PC-9 (cell line): ENCODE results near the gene AGRP. TPM values are rescaled to one million over a fixed set of nuclear protein-coding genes. Genes with fewer than 3 reads are reported as not detected.
"Not testable (repeated sequence)": the region's sequence is repeated elsewhere in the genome, so short reads cannot be mapped to it uniquely, and the experiment has no call there.

Experiments used
- BruUV-seq: library from RNA; stranded (reverse); fragments of 400-500 nt; replicated peaks from 2 replicates; lab custom pipeline; 2021; lab: Mats Ljungman, UMichigan
- CTCF ChIA-PET: fragments of 300-600 bp; sonication (Branson Sonifier 250); formaldehyde crosslinking; loops from one replicate; lab custom pipeline; 2022; ENCODE audit warnings: antibody characterized with exemption; lab: Charles Lee
- POLR2A ChIA-PET: fragments of 300-600 bp; sonication (Branson Sonifier 250); formaldehyde crosslinking; loops from one replicate; lab custom pipeline; 2022; ENCODE audit warnings: antibody characterized with exemption; ENCODE audit not compliant: unreplicated experiment; lab: Charles Lee
- DNase-seq, 2 experiments: peaks; one replicate each; pipeline versions ENCODE4 v3.0.0 to v3.0.0-alpha.2; 2015 to 2022; ENCODE audit warnings: mixed read lengths in 1 of 2
- H2AFZ ChIP-seq: fragments of 200-600 bp; sonication (generic); 2 replicates; pipeline ENCODE4 v1.8.1; 2017; ENCODE audit warnings: antibody characterized with exemption
- H3F3A ChIP-seq: fragments of 200-600 bp; sonication (generic); 2 replicates; pipeline ENCODE4 v1.8.1; 2017; ENCODE audit warnings: antibody characterized with exemption, mild to moderate bottlenecking, low read depth; ENCODE audit not compliant: insufficient read depth
- H3K27ac ChIP-seq: fragments of 200-600 bp; sonication (generic); 2 replicates; pipeline ENCODE4 v1.6.1; 2016; ENCODE audit warnings: mixed run types
- H3K27me3 ChIP-seq: fragments of 200-600 bp; sonication (generic); 2 replicates; pipeline ENCODE4 v1.6.1; 2016; ENCODE audit warnings: low read depth, mixed run types; ENCODE audit not compliant: insufficient read depth
- H3K36me3 ChIP-seq: fragments of 200-600 bp; sonication (generic); 2 replicates; pipeline ENCODE4 v1.6.1; 2016; ENCODE audit warnings: low read depth, mixed run types
- H3K4me1 ChIP-seq: fragments of 200-600 bp; sonication (generic); replicated peaks from 2 replicates; pipeline ENCODE4 v1.6.1; 2016; ENCODE audit warnings: mixed run types; ENCODE audit not compliant: insufficient read depth
- H3K4me2 ChIP-seq: fragments of 200-600 bp; sonication (generic); 2 replicates; pipeline ENCODE4 v1.6.1; 2017; ENCODE audit warnings: mixed run types
- H3K4me3 ChIP-seq: fragments of 200-600 bp; sonication (generic); 2 replicates; pipeline ENCODE4 v1.6.1; 2016; ENCODE audit warnings: mixed run types
- H3K79me2 ChIP-seq: fragments of 200-600 bp; sonication (generic); 2 replicates; pipeline ENCODE4 v1.6.1; 2017; ENCODE audit warnings: low read depth, mixed run types
- H3K9me2 ChIP-seq: fragments of 200-600 bp; sonication (generic); 2 replicates; pipeline ENCODE4 v1.8.1; 2017; ENCODE audit warnings: mild to moderate bottlenecking; ENCODE audit not compliant: insufficient read depth
- H3K9me3 ChIP-seq: fragments of 200-600 bp; sonication (generic); 2 replicates; pipeline ENCODE4 v1.8.1; 2016; ENCODE audit warnings: low read depth; ENCODE audit not compliant: insufficient read depth
- H4K20me1 ChIP-seq: fragments of 200-600 bp; sonication (generic); 2 replicates; pipeline ENCODE4 v1.8.1; 2017; ENCODE audit not compliant: insufficient read depth
- EZH2 ChIP-seq: fragments of 200-600 bp; sonication (generic); IDR thresholded peaks from 2 replicates; pipeline ENCODE4 v1.8.0; 2017; ENCODE audit warnings: antibody characterized with exemption, low read depth
- intact Hi-C: fragments of 100-400 bp; cut with micrococcal nuclease; formaldehyde crosslinking; loops from one replicate; pipeline ENCODE4 v1.10.0; 2022; ENCODE audit not compliant: unreplicated experiment
- total RNA-seq: library from RNA; stranded (reverse); gene quantifications from 2 replicates; pipeline ENCODE4 v1.2.3, GENCODE V29; 2021
- TF ChIP-seq, protein P1 (sequence below): fragments of 200-600 bp; sonication (generic); conservative IDR thresholded peaks from 2 replicates; pipeline ENCODE4 v1.6.1; 2017; ENCODE audit warnings: mixed run types, antibody characterized with exemption, mild to moderate bottlenecking, moderate library complexity

Gene AGRP
- total RNA-seq, 1 experiment from 2014 or later, result not detected

DNA sequence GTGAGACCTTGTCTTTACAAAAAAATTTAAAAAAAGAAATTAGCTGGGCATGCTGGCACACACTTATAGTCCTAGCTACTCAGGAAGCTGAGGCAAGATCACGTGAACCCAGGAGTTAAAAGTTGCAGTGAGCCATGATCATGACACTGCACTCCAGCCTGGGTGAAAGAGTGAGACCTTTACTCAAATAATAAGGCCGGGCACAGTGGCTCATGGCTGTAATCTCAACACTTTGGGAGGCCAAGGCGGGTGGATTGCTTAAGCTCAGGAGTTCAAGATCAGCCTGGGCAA is 33.8 kb upstream of the AGRP start:
- TF ChIP-seq, protein P1, sequence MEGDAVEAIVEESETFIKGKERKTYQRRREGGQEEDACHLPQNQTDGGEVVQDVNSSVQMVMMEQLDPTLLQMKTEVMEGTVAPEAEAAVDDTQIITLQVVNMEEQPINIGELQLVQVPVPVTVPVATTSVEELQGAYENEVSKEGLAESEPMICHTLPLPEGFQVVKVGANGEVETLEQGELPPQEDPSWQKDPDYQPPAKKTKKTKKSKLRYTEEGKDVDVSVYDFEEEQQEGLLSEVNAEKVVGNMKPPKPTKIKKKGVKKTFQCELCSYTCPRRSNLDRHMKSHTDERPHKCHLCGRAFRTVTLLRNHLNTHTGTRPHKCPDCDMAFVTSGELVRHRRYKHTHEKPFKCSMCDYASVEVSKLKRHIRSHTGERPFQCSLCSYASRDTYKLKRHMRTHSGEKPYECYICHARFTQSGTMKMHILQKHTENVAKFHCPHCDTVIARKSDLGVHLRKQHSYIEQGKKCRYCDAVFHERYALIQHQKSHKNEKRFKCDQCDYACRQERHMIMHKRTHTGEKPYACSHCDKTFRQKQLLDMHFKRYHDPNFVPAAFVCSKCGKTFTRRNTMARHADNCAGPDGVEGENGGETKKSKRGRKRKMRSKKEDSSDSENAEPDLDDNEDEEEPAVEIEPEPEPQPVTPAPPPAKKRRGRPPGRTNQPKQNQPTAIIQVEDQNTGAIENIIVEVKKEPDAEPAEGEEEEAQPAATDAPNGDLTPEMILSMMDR, result no peak
- no peak for TF ChIP-seq EZH2
- Histone ChIP-seq H3K9me3 (no peaks in the 10 kb centered on the region), H4K20me1 (no peaks in the 10 kb centered on the region), H3K79me2 (no peaks in the 10 kb centered on the region), H2AFZ (no peak overlapping the region), H3K36me3 (no peaks in the 10 kb centered on the region), H3K4me3 (no peak overlapping the region), H3K4me1 (peaks cover 10% of the 10 kb centered on the region; the same call in 1 of the 2 replicates), H3K27me3 (no peaks in the 10 kb centered on the region), H3K27ac (no peak overlapping the region), H3K4me2 (no peak overlapping the region), H3F3A (peaks cover 9% of the 10 kb centered on the region; the same call in 1 of the 2 replicates), H3K9me2 (no peaks in the 10 kb centered on the region)
- intact Hi-C loops, result no loop called here
- no TSS peak for BruUV-seq
- ChIA-PET POLR2A (interaction anchor here (0.6 kb wide), 1 partner anchor 404 kb away, joined by 14 read pairs; no protein-coding TSS in a partner anchor), CTCF (interaction anchor here (0.5 to 0.6 kb wide), 2 partner anchors 38 to 74 kb away, joined by 3 to 4 read pairs; no protein-coding TSS in a partner anchor)
- DNase-seq, result no peak

DNA sequence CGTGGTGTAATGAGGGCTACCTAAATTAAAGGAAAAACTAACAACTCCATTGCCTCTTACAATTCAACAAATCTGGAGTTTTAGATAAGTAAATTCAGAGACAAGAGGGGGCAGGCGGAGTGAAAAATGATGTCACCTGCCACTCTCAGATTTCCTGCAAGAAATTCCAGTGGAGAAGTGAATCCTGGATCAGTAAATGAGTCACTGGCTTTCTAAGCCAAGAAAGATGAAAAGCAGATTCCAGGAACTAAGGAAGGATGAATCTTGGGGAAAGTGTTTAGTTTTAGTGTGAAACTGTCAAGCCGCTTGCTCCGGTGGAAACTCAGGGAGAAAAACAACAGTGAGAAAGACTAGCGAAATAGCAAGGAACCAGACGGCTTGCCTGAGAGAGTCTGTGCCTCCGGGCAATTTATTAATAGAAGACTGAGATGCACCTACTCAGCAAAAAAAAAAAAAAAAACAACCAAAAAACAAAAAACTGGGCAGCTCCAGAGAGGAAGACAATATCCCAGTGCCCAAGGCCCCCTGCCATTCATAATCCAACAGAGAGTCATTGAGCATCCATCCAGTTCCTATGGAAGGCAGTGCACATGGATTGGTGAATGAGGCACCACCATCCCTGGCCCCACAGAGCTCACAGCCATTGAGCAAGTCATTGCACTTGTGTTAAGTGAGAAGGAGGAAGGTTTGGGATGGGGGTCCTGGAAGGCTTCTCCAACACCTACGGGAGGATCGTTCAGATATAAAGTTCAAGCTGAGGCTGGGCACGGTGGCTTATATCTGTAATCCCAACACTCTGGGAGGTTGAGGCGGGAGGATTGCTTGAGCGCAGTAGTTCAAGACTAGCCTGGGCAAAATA is 33.2 kb upstream of the AGRP start:
- peaks cover 7% of the 10 kb centered on the region; the same call in 1 of the 2 replicates for H3K4me1 ChIP-seq
- TF ChIP-seq, protein P1, result no peak
- TF ChIP-seq EZH2, result no peak
- H4K20me1 ChIP-seq, result no peaks in the 10 kb centered on the region
- no peak overlapping the region for H2AFZ ChIP-seq
- DNase-seq, result no peak
- H3K36me3 ChIP-seq, result no peaks in the 10 kb centered on the region
- peaks cover 4% of the 10 kb centered on the region; the same call in 1 of the 2 replicates for H3F3A ChIP-seq
- H3K9me2 ChIP-seq, result no peaks in the 10 kb centered on the region
- no peaks in the 10 kb centered on the region for H3K79me2 ChIP-seq
- CTCF ChIA-PET, result interaction anchor here (0.5 to 0.6 kb wide), 2 partner anchors 39 to 75 kb away, joined by 3 to 4 read pairs; no protein-coding TSS in a partner anchor
- H3K4me3 ChIP-seq, result no peak overlapping the region
- no peaks in the 10 kb centered on the region for H3K9me3 ChIP-seq
- H3K27me3 ChIP-seq, result no peaks in the 10 kb centered on the region
- intact Hi-C loops, result no loop called here
- no peak overlapping the region for H3K27ac ChIP-seq
- H3K4me2 ChIP-seq, result no peak overlapping the region
- POLR2A ChIA-PET, result interaction anchor here (0.6 to 0.7 kb wide), 2 partner anchors 346 to 405 kb away, joined by 8 to 14 read pairs; no protein-coding TSS in a partner anchor
- no TSS peak for BruUV-seq

DNA sequence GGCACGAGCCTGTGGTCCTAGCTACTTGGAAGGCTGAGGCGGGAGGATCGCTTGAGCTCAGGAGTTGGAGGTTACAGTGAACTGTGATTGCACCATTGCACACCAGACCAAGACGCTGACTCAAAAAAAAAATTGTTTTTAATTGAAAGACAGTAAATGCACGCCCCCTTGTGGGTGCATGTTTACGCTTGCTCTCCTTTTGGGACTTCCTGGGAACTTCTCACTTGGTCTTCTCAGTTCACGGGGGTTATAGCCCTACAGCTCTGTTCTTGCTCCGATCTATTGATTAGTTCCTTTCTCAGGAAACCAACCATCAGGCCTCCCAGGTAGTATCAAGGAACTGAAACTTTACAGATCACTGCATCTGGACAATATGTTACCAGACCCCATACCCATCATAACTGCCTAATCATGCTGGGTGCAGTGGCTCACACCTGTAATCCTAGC is 31.1 kb upstream of the AGRP start:
- no TSS peak for BruUV-seq
- no peaks in the 10 kb centered on the region for H3K9me2 ChIP-seq
- 0 out of 2 replicates have a peak overlapping the region, but pooled peaks have one; percentile 15 for H3K4me2 ChIP-seq
- H3K9me3 ChIP-seq, result no peaks in the 10 kb centered on the region
- H3K4me3 ChIP-seq, result no peak overlapping the region
- POLR2A ChIA-PET, result no interaction called here
- no peak overlapping the region for H3K27ac ChIP-seq
- no peaks in the 10 kb centered on the region for H3K36me3 ChIP-seq
- no peaks in the 10 kb centered on the region for H3F3A ChIP-seq
- no peaks in the 10 kb centered on the region for H4K20me1 ChIP-seq
- no peak for TF ChIP-seq EZH2
- TF ChIP-seq, protein P1, result peak; percentile 78
- CTCF ChIA-PET, result interaction anchor here (0.6 to 1.5 kb wide), 8 partner anchors 34 to 561 kb away, joined by 3 to 17 read pairs (median 4); partner anchors contain the start of genes ATP6V0D1, NRN1L and PLEKHG4
- H3K79me2 ChIP-seq, result no peaks in the 10 kb centered on the region
- H2AFZ ChIP-seq, result no peak overlapping the region
- H3K4me1 ChIP-seq, result peaks cover 7% of the 10 kb centered on the region; the same call in 1 of the 2 replicates
- H3K27me3 ChIP-seq, result no peaks in the 10 kb centered on the region
- intact Hi-C loops, result loop anchor here (1.0 to 2.0 kb wide), 2 partner anchors 20 to 568 kb away; no protein-coding TSS in a partner anchor
- DNase-seq, result peak; percentile 65 to 73

DNA sequence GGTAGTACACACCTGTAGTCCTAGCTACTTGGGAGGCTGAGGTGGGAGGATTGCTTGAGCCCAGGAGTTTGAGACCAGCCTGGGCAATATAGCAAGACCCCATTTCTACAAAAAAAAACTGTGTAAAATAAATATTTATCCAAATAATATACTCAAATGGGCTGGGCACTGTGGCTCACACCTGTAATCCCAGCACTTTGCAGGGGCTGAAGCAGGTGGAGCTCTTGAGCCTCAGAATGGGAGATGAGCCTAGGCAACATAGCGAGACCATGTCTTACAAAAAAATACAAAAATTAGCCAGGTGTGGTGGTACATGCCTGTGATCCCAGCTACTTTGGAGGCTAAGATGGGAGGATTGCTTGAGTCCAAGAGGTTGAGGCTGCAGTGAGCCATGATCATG is 30.5 kb upstream of the AGRP start:
- not testable (repeated sequence) for H3K4me2 ChIP-seq, H3K27ac ChIP-seq

More for the DNA sequence above, 30.5 kb upstream of the AGRP start:
- CTCF ChIA-PET, result interaction anchor here (0.7 to 1.5 kb wide), 5 partner anchors 15 to 99 kb away, joined by 3 to 17 read pairs (median 3); partner anchors contain the start of gene ATP6V0D1
- H3K27me3 ChIP-seq, H3K36me3 ChIP-seq, DNase-seq, BruUV-seq, H3K79me2 ChIP-seq, H4K20me1 ChIP-seq, H3K9me3 ChIP-seq, H3K4me1 ChIP-seq, H3K9me2 ChIP-seq, POLR2A ChIA-PET, H3F3A ChIP-seq, H2AFZ ChIP-seq, H3K4me3 ChIP-seq: not testable (repeated sequence)
- intact Hi-C loops, result loop anchor here (1.0 to 2.0 kb wide), 2 partner anchors 20 to 567 kb away; no protein-coding TSS in a partner anchor
